Glomerular endothelial cell (primary cell): ENCODE measurements around the gene FRY. TPM values are rescaled to one million over a fixed set of nuclear protein-coding genes. Genes with fewer than 3 reads are reported as not detected.
"Not testable (repeated sequence)": the region's sequence is repeated elsewhere in the genome, so short reads cannot be mapped to it uniquely, and the experiment has no call there.

ENCODE experiments used
- DNase-seq: peaks from one replicate; pipeline ENCODE4 v3.0.0-alpha.2; 2011; ENCODE audit warnings: low read depth, low spot score; ENCODE audit errors: extremely low read depth
- total RNA-seq: library from RNA; depleted of rRNA; stranded (reverse); fragments of >200 nt; gene quantifications from 2 replicates; pipeline ENCODE4 v1.2.3, GENCODE V29; 2015

Gene FRY
- 18.2 and 20.2 TPM in 2 replicates for total RNA-seq

- no peak for DNase-seq
Measured at GRCh38 chr13:32031025-32031814, at the start of gene FRY. Gene FRY (plus strand): TSS chr13:32031774. CDS start chr13:32031796, 22 bp downstream.

DNA sequence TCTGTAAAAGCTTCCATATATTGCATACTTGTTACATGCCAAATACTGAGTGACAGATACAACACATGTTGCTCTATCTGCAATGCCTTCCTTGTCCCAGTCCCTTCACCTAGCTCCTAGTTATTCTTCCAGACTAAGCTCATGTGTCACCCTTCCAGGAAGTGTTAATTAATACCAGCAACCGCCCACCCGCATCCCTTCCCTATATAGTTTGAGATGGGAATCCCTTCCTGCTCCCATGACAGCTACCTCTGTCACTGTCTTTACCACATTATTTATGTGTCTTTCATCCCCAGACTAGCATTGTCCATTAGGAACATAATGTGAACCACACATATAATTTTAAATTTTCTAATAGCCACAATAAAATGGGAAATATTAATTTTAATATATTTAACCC lies 49.5 kb upstream of the FRY start:
- no peak for DNase-seq

DNA sequence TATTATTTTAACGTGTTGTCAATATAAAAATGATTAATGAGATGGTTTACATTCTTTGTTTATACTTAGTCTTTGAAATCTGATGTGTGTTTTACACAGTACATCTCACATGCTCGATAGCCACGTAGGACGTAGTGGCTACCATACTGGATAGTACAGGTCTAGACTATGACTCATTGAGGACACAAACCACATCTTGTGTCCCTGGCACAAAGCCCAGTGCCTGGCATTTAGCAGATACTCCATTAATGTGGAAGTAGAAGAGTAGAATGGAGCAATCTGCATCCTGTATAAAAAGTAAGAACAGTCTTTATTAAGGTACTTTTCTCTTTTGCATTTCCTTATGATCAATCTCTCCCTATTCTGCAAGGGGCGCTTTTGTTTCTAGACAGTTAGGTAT lies 49.0 kb upstream of the FRY start:
- DNase-seq = no peak

- not testable (repeated sequence) for DNase-seq
Measured at GRCh38 chr13:31983696-31984095, 47.9 kb upstream of the FRY start.

DNA sequence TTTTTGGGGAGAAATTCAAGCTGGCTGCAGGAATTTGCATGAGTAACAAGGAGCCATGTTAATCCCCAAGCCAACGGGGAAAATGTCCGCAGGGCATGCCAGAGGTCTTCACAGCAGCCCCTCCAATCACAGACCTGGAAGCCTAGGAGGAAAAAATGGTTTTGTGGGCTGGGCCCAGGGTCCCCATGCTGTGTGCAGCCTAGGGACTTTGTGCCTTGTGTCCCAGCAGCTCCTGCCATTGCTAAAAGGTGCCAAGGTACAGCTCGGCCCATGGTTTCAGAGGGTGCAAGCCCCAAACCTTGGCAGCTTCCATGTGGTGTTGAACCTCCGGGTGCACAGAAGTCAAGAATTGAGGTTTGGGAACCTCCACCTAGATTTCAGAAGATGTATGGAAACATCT lies 47.2 kb upstream of the FRY start:
- not testable (repeated sequence) for DNase-seq

DNA sequence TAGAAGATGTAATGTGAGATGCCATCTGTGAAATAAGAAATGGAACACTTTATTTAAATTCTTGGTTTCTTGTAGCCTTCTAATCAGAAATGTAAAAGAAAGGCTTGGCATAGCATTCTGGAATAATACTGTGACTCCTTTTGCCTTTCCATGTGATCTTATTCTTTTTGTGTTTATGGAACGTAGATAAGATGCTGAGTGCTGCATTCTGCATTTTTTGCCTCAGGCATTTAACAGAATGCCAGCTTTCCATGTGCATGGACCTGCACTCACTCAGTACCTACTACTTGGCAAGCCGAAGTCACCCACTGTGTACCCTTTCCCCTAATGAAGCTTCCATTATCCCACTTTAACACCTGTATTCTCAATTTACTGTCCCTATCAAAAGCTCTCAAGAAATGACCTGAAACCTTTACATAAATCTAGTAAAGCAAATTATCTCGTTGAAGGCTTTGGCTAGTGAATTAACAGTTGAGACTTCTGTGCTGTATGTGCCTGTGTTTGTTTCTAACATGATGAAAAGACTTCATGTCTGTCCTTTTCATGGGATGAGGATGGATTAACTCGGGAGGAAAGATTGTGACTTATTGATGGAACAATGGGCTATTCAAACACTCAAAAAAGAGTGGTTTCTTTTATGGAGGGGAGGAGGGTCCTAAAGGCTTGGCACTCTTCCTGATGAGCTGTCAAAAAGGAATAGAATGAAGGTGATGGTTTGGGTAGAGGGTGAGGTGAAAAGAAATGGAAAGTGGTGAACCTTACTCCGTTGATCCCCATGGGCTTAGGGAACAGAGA lies 44.7 kb upstream of the FRY start:
- no peak for DNase-seq

DNA sequence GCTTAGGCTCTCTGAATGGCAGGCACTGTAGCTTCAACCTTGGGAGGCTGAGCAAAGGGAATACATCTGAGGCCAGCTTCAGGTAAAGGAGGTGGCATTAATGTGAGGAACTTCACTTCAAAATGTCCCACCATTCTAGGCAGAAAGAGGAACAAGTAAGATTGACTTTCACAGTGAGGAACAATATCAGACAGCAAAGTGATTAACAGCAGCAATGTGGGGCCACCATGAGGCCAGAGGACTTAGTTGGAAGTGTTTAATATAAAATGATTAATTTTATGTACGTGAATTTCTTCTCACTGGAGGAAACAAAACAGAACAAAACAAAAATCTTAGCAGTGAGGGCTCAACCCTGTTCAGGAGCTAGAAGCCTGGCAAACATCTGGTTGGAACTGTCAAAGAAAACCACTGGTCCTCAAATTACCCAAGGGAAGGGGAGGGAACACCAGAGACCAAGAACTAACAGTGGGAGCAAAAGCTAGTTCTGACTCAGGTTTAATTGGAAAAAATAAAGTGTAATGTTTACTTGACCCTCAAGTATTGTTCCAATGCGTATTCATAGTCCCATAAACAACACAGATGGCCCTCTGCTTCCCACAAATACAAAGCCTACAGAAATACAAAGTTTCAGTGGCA lies 43.9 kb upstream of the FRY start:
- no peak for DNase-seq

- DNase-seq = not testable (repeated sequence)
Measured at GRCh38 chr13:31994367-31994766, 37.2 kb upstream of the FRY start.

DNA sequence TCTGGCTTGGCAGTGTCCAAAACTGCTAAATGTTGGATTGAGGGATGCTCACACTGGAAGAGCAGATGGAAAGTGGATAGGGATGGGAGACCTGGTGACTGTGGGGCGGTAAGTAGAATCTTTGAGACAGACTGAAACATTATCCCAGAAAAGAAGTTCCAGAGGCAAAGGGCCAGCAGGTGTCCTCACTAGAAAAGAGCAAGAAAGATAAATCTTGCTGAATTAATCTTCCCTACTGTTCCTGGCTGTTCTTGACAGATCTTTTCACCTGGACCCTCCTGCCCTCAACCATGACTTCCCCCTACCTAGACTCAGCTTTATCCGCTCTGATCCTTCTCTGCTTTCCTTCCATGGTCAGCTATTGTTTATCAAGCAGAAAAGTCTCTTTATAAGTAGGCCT lies 35.0 kb upstream of the FRY start:
- DNase-seq = no peak

DNA sequence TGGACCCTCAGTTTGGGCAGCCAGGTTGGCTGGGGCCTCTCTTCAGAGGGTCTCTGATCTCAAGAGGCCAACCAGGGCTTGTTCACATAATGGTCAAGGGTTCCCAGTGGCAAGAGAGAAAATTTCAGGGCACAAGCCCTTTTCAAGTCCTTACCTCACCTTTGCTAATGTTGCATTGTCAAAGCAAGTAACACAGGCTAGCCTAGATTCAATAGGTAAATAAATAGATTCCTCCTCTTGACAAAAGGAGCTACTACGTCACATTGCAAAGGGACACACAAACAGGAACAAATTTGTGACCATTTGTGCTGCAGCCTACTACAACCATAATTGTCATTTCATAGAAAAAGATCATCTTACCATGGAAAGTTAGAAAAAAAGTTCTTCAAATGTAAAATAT lies 33.9 kb upstream of the FRY start:
- DNase-seq = no peak

DNA sequence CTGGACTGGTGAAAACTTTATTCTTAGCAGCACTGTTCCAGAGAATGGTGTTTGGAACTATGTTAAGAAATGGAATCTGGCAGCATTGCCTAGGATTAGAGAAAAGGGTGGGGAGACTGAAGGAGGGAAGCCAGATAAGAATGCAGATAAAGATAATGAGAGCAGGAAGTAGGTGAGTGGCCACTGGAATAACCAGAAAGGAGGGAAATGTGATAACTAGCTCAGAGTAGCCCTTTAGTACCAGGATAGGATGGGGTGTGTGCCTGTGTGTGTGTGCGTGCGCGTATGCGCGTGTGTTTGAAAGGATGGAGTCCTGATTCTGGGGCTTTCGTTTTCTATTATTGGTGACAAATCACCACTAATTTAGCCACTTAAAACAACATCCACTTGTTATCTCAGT lies 33.4 kb upstream of the FRY start:
- DNase-seq = no peak

DNA sequence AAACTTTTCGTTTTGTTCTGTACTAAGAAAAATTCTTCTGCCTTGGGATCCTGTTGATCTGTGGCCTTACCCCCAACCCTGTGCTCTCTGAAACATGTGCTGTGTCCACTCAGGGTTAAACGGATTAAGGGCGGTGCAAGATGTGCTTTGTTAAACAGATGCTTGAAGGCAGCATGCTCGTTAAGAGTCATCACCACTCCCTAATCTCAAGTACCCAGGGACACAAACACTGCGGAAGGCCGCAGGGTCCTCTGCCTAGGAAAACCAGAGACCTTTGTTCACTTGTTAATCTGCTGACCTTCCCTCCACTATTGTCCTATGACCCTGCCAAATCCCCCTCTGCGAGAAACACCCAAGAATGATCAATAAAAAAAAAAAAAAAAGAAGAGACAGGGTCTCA lies 30.8 kb upstream of the FRY start:
- not testable (repeated sequence) for DNase-seq

GRCh38 chr13:32001154-32001768 lies 30.3 kb upstream of the FRY start:
- no peak for DNase-seq

DNA sequence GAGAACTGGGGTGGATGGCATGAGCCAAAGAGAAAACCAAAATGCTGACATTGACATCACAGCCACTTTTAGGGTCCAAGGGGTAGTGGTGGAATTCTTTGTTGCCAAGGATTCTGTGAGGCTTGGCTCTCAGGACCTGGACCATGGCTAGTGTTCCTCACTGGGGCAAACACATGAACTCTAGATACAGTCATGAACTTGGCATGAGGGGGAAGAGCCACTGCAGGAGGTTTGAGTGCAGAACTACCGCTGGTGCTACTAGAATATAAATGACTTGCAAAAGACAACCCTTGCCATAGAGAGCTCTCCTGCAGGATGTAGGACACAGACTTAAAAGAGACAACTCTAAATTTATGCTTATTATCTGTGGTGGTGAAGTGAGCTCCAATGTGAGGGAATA lies 29.8 kb upstream of the FRY start:
- no peak for DNase-seq

GRCh38 chr13:32002873-32003272 lies 28.7 kb upstream of the FRY start:
- DNase-seq = no peak

DNA sequence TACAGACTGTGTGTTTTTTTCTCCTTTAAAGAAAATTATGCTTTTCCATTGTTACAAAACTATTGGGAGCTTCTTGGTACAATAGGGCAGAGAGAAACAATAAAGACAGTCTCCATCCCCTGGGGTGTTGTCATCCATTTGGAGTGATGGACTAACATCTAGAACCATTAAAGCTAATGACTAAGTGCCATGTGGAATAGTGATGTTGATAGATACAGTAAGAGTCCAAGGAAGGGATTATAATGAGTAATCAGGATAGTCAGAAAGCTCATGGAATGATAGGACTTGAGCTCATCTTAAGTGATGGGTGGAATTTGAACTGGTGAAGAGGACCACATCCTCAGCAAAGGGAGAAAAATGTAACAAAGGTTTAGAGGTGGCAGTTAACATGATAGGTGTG lies 24.1 kb upstream of the FRY start:
- no peak for DNase-seq

DNA sequence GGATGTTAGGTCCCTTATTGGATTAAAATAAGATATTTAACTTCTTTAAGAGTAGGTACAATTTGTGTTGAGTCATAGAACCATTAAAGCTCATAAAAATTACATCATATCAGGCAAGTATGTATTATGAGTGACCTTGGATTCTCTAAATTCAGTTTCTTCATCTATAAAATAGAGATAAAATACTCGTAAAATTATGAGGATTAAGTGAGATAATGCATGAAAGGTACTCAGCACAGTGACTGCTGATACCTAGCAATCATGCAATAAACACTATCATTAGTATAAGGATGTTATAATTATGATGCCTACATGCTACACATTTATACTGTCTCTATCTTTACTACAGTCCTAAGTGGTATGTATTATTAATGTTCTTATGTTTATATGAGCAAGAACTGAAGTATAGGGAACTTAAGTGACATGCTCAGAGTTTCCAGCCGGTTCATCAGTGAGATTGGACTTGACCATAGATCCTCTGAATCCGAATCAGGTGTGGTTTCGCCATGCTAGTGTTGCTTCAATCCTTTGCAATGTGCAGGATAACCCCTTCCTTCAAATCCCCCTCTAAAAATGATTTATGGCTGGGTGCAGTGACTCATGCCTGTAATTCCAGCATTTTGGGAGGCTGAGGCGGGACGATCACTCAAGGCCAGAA lies 22.9 kb upstream of the FRY start:
- DNase-seq = no peak

GRCh38 chr13:32009362-32009761 lies 22.2 kb upstream of the FRY start:
- DNase-seq = no peak

DNA sequence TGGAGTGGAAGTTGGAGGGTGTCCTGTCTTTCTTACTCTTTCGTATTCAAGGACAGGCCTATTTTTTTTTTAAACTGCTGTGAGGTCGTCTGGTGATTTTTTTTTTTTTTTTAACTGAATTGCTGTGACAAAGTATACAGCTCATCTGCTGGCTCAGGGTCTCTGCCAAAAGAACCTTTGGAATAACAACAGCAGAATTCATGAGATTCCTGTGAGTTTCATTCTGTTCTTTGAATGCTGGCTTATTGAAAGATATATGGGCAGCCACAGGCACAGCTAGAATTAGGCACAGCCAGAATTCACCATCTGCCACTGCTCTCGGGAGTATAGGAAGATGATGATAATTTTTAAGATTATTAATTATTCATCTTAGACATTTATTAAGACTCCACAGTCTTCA lies 21.4 kb upstream of the FRY start:
- DNase-seq = no peak

- DNase-seq = no peak
Measured at GRCh38 chr13:32011971-32012370, 19.6 kb upstream of the FRY start.

DNA sequence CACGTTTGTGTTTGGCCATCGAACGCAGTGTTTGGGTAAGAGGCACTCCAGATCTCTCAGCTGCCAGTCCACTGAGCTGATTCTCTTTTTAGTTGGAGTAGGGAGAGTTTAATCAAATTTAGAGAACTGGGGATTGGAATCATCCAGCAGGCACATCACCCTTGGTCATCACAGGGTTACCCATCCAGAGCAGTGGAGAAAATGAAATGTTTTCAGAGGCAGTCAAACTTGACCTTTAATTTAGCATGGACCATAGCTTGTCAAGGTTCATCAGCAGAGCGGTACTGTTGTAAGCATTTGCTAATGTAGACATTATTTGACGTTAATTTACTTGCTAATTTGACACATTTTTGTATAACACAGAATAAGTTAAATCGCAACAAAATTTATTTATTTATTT lies 18.4 kb upstream of the FRY start:
- DNase-seq = no peak
